SK-N-SH treated with all-trans-retinoic acid at 6 μM for 48 hours (cell line): ENCODE measurements around the gene PCBP3.

Experiments
- ATAC-seq: fragments of 200-7000 bp; cut with Tn5 transposase; 3 replicates; pipeline ENCODE4 v1.9.1; 2020; ENCODE audit warnings: mild to moderate bottlenecking, moderate library complexity
- BACH2 ChIP-seq: fragments of 250-450 bp; sonication (Bioruptor Pico); IDR thresholded peaks from 2 replicates; pipeline ENCODE4 v1.9.0; 2021; ENCODE audit warnings: mild to moderate bottlenecking, borderline replicate concordance
- GLIS3 ChIP-seq: fragments of 250-450 bp; sonication (Bioruptor Pico); IDR thresholded peaks from 2 replicates; pipeline ENCODE4 v1.5.0; 2020; ENCODE audit warnings: mild to moderate bottlenecking, moderate library complexity
- ISL1 ChIP-seq: fragments of 250-450 bp; sonication (Bioruptor Pico); IDR thresholded peaks from 2 replicates; pipeline ENCODE4 v2.1.2; 2022; ENCODE audit warnings: mild to moderate bottlenecking, moderate library complexity
- OSR1 ChIP-seq: fragments of 250-450 bp; sonication (Bioruptor Pico); IDR thresholded peaks from 2 replicates; pipeline ENCODE4 v1.8.0; 2022; ENCODE audit warnings: moderate library complexity, mild to moderate bottlenecking, inconsistent platforms
- PPARA ChIP-seq: fragments of 250-450 bp; sonication (Bioruptor Pico); IDR thresholded peaks from 2 replicates; pipeline ENCODE4 v1.5.0; 2020; ENCODE audit warnings: mild to moderate bottlenecking, borderline replicate concordance
- RARB ChIP-seq: fragments of 250-450 bp; sonication (Bioruptor Pico); IDR thresholded peaks from 2 replicates; pipeline ENCODE4 v1.8.0; 2021; ENCODE audit warnings: mild to moderate bottlenecking, moderate library complexity
- SNAI2 ChIP-seq: fragments of 250-450 bp; sonication (Bioruptor Pico); IDR thresholded peaks from 2 replicates; pipeline ENCODE4 v1.5.0; 2020; ENCODE audit warnings: mild to moderate bottlenecking, moderate library complexity
- TCF4 ChIP-seq: fragments of 250-450 bp; sonication (Bioruptor Pico); IDR thresholded peaks from 2 replicates; pipeline ENCODE4 v1.8.0; 2021; ENCODE audit warnings: mild to moderate bottlenecking, moderate library complexity, borderline replicate concordance
- TOX ChIP-seq: fragments of 250-450 bp; sonication (Bioruptor Pico); IDR thresholded peaks from 2 replicates; pipeline ENCODE4 v1.8.0; 2021; ENCODE audit warnings: mild to moderate bottlenecking, moderate library complexity, borderline replicate concordance
- ZC3H10 ChIP-seq: fragments of 250-450 bp; sonication (Bioruptor Pico); IDR thresholded peaks from 2 replicates; pipeline ENCODE4 v1.5.1; 2021; ENCODE audit warnings: mild to moderate bottlenecking, moderate library complexity
- ZFP3 ChIP-seq: fragments of 250-450 bp; sonication (Bioruptor Pico); IDR thresholded peaks from 2 replicates; pipeline ENCODE4 v1.5.0; 2020; ENCODE audit warnings: mild to moderate bottlenecking, moderate library complexity
- ZFP30 ChIP-seq: fragments of 450-650 bp; formaldehyde crosslinking; IDR thresholded peaks from 2 replicates; pipeline ENCODE4 v1.5.0; 2022; ENCODE audit warnings: mild to moderate bottlenecking, moderate library complexity
- ZNF70 ChIP-seq: fragments of 450-650 bp; formaldehyde crosslinking; IDR thresholded peaks from 2 replicates; pipeline ENCODE4 v1.5.0; 2020; ENCODE audit warnings: mild to moderate bottlenecking, moderate library complexity
- ZNF8 ChIP-seq: fragments of 450-650 bp; formaldehyde crosslinking; IDR thresholded peaks from 2 replicates; pipeline ENCODE4 v1.5.0; 2020; ENCODE audit warnings: mild to moderate bottlenecking, moderate library complexity
- TF ChIP-seq, protein P1 (sequence below): fragments of 250-450 bp; sonication (Bioruptor Pico); IDR thresholded peaks from 2 replicates; pipeline ENCODE4 v1.5.1; 2021; ENCODE audit warnings: mild to moderate bottlenecking, moderate library complexity
- TF ChIP-seq, protein P2 (sequence below): fragments of 250-450 bp; sonication (Bioruptor Pico); IDR thresholded peaks from 2 replicates; pipeline ENCODE4 v1.8.0; 2021; ENCODE audit warnings: low read depth, mild to moderate bottlenecking, moderate library complexity, borderline replicate concordance
- TF ChIP-seq, protein P3 (sequence below): fragments of 250-450 bp; sonication (Bioruptor Pico); IDR thresholded peaks from 2 replicates; pipeline ENCODE4 v1.5.1; 2020; ENCODE audit warnings: low read depth, mild to moderate bottlenecking, moderate library complexity
- TF ChIP-seq, protein P4 (sequence below): fragments of 250-450 bp; sonication (Bioruptor Pico); IDR thresholded peaks from 2 replicates; pipeline ENCODE4 v1.8.0; 2020; ENCODE audit warnings: mild to moderate bottlenecking, moderate library complexity, borderline replicate concordance

The PCBP3 gene

DNA sequence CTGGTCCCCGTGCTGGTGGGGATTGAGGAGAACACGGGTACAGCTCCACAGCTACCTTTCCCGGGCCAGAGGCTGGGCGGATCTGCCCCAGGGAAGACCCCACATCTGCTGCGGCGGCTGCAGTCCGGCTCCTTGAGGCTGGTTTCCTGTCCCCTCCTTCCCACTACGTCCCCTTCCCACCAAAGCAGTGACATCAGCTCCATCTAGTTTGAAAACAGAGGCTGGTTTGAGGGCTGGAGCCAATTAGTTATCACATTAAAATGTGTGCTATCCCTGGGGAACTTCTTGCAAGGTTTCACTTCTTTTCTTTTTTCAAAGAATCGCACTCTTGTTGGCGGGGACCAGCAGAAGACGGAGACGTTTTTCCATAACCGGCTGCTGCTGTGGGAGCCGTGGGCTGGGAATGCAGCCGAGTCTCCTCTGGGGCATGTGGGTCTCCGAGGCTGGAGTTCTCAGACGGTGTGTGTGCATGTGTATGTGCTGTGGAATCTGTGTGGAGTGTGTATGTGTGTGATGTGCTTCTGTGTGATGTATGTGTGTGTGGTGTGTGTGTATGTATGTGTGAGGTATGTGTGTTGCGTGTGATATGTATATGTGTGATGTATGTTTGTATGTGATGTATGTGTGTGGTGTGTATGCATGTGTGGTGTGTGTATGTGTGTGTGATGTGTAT lies 8.9 kb upstream of the PCBP3 start:
- TF ChIP-seq ZNF70 (CRISPR knock-in tag): no peak
- no peak for TF ChIP-seq TCF4 (CRISPR knock-in tag)
- TF ChIP-seq SNAI2 (CRISPR knock-in tag): no peak
- TF ChIP-seq BACH2 (CRISPR knock-in tag): no peak
- TF ChIP-seq ZFP3 (CRISPR knock-in tag): no peak
- TF ChIP-seq, protein P1, sequence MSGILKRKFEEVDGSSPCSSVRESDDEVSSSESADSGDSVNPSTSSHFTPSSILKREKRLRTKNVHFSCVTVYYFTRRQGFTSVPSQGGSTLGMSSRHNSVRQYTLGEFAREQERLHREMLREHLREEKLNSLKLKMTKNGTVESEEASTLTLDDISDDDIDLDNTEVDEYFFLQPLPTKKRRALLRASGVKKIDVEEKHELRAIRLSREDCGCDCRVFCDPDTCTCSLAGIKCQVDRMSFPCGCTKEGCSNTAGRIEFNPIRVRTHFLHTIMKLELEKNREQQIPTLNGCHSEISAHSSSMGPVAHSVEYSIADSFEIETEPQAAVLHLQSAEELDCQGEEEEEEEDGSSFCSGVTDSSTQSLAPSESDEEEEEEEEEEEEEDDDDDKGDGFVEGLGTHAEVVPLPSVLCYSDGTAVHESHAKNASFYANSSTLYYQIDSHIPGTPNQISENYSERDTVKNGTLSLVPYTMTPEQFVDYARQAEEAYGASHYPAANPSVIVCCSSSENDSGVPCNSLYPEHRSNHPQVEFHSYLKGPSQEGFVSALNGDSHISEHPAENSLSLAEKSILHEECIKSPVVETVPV (CRISPR knock-in tag): no peak
- TF ChIP-seq ZC3H10 (CRISPR knock-in tag): no peak
- TF ChIP-seq ZNF8 (CRISPR knock-in tag): no peak
- no peak for TF ChIP-seq RARB (CRISPR knock-in tag)
- TF ChIP-seq, protein P2, sequence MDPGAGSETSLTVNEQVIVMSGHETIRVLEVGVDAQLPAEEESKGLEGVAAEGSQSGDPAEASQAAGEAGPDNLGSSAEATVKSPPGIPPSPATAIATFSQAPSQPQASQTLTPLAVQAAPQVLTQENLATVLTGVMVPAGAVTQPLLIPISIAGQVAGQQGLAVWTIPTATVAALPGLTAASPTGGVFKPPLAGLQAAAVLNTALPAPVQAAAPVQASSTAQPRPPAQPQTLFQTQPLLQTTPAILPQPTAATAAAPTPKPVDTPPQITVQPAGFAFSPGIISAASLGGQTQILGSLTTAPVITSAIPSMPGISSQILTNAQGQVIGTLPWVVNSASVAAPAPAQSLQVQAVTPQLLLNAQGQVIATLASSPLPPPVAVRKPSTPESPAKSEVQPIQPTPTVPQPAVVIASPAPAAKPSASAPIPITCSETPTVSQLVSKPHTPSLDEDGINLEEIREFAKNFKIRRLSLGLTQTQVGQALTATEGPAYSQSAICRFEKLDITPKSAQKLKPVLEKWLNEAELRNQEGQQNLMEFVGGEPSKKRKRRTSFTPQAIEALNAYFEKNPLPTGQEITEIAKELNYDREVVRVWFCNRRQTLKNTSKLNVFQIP (CRISPR knock-in tag): no peak
- TF ChIP-seq ISL1 (CRISPR knock-in tag): no peak
- TF ChIP-seq, protein P3, sequence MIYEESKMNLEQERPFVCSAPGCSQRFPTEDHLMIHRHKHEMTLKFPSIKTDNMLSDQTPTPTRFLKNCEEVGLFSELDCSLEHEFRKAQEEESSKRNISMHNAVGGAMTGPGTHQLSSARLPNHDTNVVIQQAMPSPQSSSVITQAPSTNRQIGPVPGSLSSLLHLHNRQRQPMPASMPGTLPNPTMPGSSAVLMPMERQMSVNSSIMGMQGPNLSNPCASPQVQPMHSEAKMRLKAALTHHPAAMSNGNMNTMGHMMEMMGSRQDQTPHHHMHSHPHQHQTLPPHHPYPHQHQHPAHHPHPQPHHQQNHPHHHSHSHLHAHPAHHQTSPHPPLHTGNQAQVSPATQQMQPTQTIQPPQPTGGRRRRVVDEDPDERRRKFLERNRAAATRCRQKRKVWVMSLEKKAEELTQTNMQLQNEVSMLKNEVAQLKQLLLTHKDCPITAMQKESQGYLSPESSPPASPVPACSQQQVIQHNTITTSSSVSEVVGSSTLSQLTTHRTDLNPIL (CRISPR knock-in tag): no peak
- no peak for TF ChIP-seq PPARA (CRISPR knock-in tag)
- peak; percentile 63 for ATAC-seq

DNA sequence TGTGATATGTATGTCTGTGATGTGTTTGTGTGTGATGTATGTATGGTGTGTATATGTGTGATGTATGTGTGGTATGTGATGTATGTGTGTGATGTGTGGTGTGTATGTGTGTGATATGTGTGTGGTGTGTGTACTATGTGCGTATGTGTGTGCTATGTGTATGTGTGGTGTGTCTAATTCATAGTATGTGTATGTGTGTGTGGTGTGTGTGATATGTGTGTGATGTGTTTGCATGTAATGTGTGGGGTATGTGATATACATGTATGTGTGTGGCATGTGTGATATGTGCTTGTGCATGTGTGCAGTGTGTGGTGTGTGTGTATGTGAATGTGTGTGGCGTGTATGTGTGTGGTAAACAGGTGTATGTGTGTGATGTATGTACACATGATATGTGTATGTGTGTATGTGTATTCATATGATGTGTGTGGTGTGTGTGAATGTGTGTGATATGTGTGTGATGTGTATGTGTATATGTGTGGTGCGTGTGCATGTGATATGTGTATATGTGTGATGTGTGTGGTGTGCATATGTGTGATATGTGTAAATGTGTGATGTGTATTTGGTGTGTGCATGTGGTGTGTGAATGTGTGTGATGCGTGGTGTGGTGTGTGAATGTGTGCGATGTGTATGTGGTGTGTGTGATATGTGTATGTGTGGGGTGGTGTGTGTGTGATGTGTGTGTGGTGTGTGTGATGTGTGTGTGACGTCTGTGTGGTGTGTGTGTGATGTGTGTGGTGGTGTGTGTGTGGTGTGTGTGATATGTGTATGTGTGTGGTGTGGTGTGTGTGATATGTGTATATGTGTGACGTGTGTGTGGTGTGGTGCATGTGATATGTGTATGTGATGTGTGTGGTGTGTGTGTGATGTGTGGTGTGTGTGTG lies 8.0 kb upstream of the PCBP3 start:
- no peak for ATAC-seq
- TF ChIP-seq ZNF8 (CRISPR knock-in tag): no peak
- TF ChIP-seq RARB (CRISPR knock-in tag): no peak
- TF ChIP-seq SNAI2 (CRISPR knock-in tag): no peak
- TF ChIP-seq, all 23 proteins: peak for 0

DNA sequence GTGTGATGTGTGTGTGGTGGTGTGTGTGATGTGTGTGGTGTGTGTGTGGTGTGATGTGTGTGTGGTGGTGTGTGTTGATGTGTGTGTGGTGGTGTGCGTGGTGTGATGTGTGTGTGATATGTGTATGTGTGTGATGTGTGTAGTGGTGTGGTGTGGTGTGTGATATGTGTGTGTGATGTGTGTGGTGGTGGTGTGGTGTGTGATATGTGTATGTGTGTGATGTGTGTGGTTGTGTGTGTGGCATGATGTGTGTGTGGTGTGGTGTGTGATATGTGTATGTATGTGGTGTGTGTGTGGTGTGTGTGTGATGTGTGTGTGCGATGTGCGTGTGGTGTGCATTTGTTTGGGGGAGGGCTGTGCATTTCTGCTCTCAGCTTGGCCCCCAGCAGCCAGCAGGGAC lies 7.1 kb upstream of the PCBP3 start:
- TF ChIP-seq OSR1 (CRISPR knock-in tag) (no peak), PPARA (CRISPR knock-in tag) (no peak), GLIS3 (CRISPR knock-in tag) (no peak), ZFP3 (CRISPR knock-in tag) (no peak), ISL1 (CRISPR knock-in tag) (no peak), TOX (no peak), RARB (CRISPR knock-in tag) (no peak), ZFP30 (no peak)
- TF ChIP-seq, protein P2 (CRISPR knock-in tag): no peak
- TF ChIP-seq, protein P3 (CRISPR knock-in tag): no peak
- TF ChIP-seq, protein P4, sequence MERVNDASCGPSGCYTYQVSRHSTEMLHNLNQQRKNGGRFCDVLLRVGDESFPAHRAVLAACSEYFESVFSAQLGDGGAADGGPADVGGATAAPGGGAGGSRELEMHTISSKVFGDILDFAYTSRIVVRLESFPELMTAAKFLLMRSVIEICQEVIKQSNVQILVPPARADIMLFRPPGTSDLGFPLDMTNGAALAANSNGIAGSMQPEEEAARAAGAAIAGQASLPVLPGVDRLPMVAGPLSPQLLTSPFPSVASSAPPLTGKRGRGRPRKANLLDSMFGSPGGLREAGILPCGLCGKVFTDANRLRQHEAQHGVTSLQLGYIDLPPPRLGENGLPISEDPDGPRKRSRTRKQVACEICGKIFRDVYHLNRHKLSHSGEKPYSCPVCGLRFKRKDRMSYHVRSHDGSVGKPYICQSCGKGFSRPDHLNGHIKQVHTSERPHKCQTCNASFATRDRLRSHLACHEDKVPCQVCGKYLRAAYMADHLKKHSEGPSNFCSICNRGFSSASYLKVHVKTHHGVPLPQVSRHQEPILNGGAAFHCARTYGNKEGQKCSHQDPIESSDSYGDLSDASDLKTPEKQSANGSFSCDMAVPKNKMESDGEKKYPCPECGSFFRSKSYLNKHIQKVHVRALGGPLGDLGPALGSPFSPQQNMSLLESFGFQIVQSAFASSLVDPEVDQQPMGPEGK: no peak
- TF ChIP-seq, all 23 proteins: peak for 0
- no peak for ATAC-seq
